NCI-H146 treated with DMSO at 0.1 percent for 48 hours (cell line): ENCODE results near the gene SPATA20.

Source experiments
- DNase-seq: peaks from one replicate; lab custom pipeline; 2025; ENCODE audit not compliant: unreplicated experiment; lab: John Stamatoyannopoulos, UW

The SPATA20 gene

DNA sequence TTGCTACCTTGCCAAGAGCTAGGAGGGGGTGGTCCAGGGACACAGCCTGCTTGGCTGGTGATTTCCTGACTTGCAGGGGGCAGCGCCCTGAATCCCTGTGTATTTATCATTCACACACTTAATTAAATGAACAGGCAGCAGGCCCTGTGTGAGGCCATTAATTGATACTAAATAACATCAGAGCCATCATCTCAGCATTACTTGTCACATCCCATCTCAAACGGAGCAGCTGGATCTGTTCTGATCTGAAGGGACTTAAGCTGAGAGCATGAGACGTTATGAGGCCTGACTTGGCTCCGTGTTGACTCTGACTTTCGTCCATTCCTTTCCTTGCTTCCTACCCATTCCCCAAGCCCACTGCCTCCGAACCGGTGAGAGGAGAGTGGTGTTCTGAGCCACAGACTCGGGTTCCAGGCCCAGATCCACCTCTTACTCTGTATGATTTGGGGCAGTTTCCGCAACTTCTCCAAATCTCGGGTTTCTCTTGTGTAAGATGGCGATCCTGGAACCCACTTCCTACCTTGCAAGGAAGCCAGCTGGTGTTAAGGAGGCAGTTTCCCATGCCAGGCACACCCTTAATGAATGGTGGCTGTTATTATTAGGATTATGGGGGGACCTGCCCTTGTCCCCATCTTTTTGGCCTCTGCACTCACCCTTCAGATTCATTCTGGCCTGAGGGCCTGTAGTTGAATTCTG lies 47.3 kb downstream of the SPATA20 start:
- no peak for DNase-seq

DNA sequence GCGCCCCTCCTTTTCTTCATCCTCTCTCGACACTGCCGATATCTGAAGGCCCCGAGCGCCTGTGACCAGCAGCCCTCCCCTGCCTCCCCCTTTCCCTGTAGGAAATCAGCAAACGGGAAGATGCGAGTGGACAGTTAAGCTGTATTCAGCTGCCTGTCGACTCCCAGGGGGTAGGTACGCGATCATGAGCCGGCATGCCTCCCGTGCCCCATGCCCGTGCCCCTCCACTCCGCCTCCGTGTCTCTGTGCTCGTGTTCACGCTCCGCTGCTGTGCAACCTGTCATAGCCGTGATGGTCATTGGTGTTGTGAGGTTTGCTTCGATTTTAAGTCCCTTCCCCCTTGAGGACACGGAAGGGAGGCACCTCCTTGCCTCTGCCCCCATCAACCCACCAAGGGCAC lies 47.9 kb downstream of the SPATA20 start:
- no peak for DNase-seq

DNA sequence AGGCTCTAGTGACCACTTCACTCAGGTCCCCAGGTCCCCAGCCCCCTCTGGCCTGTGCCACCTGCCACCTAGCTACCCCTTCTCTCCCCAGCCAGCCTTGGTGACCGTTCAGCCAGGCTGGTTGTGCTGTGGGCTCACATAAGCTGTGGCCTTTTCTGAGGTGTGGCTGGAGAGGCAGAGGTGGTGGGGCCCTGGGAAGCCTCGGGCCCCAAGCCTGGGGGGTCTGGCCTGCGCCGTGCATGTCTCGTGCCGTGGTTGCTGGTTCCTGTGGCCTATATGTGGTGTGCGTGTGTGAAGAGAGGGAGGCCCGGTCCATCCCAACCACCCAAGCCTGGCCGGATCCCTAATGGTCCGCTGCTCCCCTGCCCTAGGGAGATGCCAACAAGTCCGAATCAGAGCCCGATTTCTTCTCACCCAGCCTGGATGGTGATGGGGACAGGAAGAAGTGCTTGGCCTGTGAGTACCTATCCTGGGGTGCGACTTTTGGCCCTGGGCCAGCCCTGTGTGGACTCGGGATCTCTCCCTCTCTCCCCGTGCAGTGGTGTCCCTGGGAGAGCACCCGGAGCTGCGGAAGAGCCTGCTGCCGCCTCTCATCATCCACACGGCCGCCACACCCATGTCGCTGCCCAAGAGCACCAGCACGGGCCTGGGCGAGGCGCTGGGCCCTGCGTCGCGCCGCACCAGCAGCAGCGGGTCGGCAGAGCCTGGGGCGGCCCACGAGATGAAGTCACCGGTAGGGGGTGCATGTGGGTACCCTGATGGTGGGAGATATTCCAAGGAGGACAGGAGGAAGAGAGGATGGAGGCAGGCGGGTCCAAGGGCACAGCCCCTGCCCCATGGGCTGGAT lies 49.4 kb downstream of the SPATA20 start:
- DNase-seq: no peak

DNA sequence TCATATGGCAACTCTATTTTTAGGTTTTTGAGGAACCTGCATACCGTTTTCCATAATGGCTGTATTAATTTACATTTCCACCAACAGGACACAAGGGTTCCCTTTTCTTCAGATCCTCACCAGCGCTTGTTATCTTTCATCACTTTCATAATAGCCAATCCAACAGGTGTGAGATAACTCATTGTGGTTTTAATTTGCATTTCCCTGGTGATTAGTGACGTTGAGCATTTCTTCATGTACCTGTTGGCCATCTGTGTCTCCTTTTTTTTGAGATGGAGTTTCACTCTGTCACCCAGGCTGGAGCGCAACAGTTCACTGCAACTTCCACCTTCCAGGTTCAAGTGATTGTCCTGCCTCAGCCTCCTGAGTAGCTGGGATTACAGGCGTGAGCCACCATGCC lies 51.5 kb downstream of the SPATA20 start:
- peak; percentile 29 for DNase-seq

DNA sequence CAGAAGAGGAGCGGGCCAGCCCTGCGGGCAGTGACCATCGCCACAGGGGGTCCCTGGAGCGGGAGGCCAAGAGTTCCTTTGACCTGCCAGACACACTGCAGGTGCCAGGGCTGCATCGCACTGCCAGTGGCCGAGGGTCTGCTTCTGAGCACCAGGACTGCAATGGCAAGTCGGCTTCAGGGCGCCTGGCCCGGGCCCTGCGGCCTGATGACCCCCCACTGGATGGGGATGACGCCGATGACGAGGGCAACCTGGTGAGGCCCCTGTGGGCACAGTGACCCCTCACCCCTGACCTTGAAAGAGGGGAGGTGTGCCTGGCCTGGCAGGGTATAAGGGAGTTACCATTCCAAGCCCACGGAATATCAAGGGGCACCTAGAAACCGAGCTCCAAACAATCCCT lies 52.6 kb downstream of the SPATA20 start:
- no peak for DNase-seq

DNA sequence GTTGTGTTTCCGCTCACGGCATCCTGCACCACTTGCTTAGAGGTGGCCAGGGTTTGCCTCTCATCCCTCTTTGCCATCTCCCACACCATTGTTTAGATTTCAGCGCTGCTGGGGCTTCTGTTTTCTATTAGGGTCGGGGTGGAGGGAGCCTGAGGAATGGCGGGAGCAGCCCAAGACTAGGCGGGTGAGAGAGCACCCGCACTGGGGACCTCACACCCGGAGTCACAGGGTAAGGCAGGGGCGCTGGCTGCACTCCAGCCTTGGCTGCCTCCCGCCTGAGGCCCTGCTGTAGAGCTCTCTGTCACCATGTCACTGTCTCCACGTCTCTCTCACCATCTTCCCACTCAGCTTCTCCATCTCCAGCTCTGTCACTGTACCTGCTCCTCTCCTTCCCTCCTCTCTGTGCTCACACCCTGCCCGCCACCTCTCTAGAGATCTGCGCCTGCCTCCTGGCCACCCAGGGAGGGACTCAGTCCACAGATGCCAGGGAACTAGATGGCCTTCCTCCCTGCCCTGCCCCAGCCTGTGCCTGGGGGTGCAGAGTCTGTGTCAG lies 54.9 kb downstream of the SPATA20 start:
- DNase-seq: no peak

DNA sequence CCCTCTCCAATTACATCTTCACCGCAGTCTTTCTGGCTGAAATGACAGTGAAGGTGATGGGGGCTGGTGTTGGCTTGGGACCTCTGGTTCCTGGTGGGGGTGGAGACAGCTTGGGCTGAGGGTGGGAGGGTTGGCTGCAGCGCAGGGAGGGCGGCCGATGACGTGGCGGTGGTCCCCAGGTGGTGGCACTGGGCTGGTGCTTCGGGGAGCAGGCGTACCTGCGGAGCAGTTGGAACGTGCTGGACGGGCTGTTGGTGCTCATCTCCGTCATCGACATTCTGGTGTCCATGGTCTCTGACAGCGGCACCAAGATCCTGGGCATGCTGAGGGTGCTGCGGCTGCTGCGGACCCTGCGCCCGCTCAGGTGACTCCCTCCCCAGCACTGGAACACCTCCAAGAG lies 55.9 kb downstream of the SPATA20 start:
- no peak for DNase-seq

DNA sequence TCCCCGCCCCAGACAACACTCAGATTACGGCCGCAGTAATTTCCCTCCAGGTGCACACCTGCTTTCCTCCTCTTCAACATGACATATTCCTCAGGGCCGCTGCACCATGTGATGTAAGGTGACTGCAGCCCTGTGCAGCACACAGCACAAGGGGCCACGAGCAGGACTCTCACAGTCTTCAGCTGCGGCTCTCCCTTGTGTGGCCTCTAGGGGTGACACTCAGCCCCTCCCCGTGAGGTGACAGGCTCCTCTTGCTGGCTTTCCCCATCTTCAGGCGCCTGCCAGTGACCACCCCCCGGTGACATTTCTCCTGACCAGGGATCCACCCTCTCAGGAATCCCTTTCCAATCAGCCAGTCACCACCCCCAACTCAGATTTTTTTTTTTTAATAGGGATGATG lies 56.4 kb downstream of the SPATA20 start:
- peak; percentile 71 for DNase-seq

DNA sequence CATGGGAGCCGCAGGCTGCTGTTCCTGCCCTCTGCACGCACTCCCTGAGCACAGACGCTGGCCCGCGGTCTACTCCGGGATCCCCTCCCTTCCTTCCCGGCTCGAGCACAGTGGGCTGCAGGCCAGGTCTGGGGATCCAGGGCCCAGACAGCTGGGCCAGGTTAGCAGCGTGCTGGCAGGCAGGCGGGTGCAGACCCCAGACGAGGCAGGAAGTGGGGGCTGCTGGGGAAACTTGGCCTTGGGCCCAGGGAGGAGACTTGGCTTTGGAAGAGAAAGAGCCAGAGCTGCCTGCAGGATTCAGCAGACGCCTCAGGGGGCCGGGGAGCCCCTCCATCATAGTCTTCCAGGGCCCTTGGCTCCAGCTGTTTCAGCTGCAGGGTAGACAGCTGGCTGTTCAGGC lies 57.5 kb downstream of the SPATA20 start:
- no peak for DNase-seq

DNA sequence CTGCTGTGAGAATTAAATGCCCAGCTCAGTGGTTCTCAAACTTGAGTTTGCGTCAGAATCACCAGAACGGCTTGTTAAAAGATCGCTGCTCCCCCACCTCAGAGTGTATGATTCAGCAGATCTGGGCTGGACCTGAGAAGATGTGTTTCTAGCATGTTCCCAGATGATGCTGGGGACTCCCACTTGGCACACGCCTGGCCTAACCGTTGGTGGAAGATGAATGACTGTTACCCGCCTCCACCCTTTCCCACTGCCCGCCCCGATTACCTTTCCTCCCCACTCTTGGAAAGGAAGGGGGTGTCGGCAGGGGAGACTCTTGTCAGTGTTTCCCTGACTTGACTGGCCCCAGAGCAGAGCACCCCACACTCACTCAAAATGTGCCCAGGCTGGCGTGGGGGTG lies 58.5 kb downstream of the SPATA20 start:
- no peak for DNase-seq
